Effector CD8-positive, alpha-beta T cell (primary cell): ENCODE data around the gene PHGDH.
"Not testable (repeated sequence)": the region's sequence is repeated elsewhere in the genome, so short reads cannot be mapped to it uniquely, and the experiment has no call there.

Source experiments
- DNase-seq: peaks from one replicate; lab custom pipeline; 2025; lab: John Stamatoyannopoulos, UW

The PHGDH gene

GRCh38 chr1:119762953-119763352 lies 51.2 kb downstream of the PHGDH start:
- no peak for DNase-seq

- DNase-seq = no peak
These were observed 52.5 kb downstream of the PHGDH start for GRCh38 chr1:119764220-119764619.

- DNase-seq = no peak
These were observed 54.6 kb downstream of the PHGDH start for GRCh38 chr1:119766374-119766794.

- DNase-seq = no peak
These were observed 55.8 kb downstream of the PHGDH start for GRCh38 chr1:119767486-119767885.

- DNase-seq = no peak
These were observed 57.0 kb downstream of the PHGDH start, which contains the start of gene HMGCS2 for GRCh38 chr1:119768778-119769177. Gene HMGCS2, minus strand, starts transcription at chr1:119768905. Its CDS starts 61 bp downstream, at chr1:119768844.

GRCh38 chr1:119771016-119771415 lies 59.3 kb downstream of the PHGDH start:
- no peak for DNase-seq

- DNase-seq = no peak
These were observed 60.0 kb downstream of the PHGDH start for GRCh38 chr1:119771770-119772169.

- no peak for DNase-seq
These were observed 60.6 kb downstream of the PHGDH start for GRCh38 chr1:119772298-119772697.

- DNase-seq = no peak
These were observed 62.0 kb downstream of the PHGDH start for GRCh38 chr1:119773711-119774241.

GRCh38 chr1:119774746-119775490 lies 63.2 kb downstream of the PHGDH start:
- DNase-seq = no peak

- DNase-seq = no peak
These were observed 66.6 kb downstream of the PHGDH start for GRCh38 chr1:119778359-119778758.

- no peak for DNase-seq
These were observed 67.3 kb downstream of the PHGDH start for GRCh38 chr1:119778886-119779560.

GRCh38 chr1:119779869-119780356 lies 68.2 kb downstream of the PHGDH start:
- no peak for DNase-seq

- no peak for DNase-seq
These were observed 69.9 kb downstream of the PHGDH start for GRCh38 chr1:119781434-119782210.

- no peak for DNase-seq
These were observed 71.0 kb downstream of the PHGDH start for GRCh38 chr1:119782631-119783325.

- no peak for DNase-seq
These were observed 71.8 kb downstream of the PHGDH start for GRCh38 chr1:119783354-119784185.

- no peak for DNase-seq
These were observed 72.6 kb downstream of the PHGDH start for GRCh38 chr1:119784191-119784781.

GRCh38 chr1:119786046-119786445 lies 74.3 kb downstream of the PHGDH start:
- not testable (repeated sequence) for DNase-seq

GRCh38 chr1:119786473-119787050 lies 74.8 kb downstream of the PHGDH start:
- not testable (repeated sequence) for DNase-seq

GRCh38 chr1:119787776-119788175 lies 76.0 kb downstream of the PHGDH start:
- no peak for DNase-seq
